HT-29 (cell line): ENCODE measurements around the gene FILIP1L. TPM values are rescaled to one million over a fixed set of nuclear protein-coding genes. Genes with fewer than 3 reads are reported as not detected.

Experiments
- DNase-seq: peaks from one replicate; pipeline ENCODE4 v3.0.0-alpha.2; 2015; ENCODE audit warnings: low spot score
- small RNA-seq: library from RNA; depleted of rRNA; stranded (forward); fragments of <200 nt; gene quantifications from one replicate; pipeline ENCODE3, GENCODE V24; 2014
- total RNA-seq: library from RNA; depleted of rRNA; stranded (reverse); fragments of >200 nt; shearing (Covaris generic); gene quantifications from 2 replicates; pipeline ENCODE4 v1.2.3, GENCODE V29; 2014; rRNA removed

FILIP1L gene
- total RNA-seq, 1 experiment from 2014 or later: 1.8 TPM

- no peak for DNase-seq
These were observed 303.9 kb downstream of the FILIP1L start for GRCh38 chr3:99810403-99810802.

DNA sequence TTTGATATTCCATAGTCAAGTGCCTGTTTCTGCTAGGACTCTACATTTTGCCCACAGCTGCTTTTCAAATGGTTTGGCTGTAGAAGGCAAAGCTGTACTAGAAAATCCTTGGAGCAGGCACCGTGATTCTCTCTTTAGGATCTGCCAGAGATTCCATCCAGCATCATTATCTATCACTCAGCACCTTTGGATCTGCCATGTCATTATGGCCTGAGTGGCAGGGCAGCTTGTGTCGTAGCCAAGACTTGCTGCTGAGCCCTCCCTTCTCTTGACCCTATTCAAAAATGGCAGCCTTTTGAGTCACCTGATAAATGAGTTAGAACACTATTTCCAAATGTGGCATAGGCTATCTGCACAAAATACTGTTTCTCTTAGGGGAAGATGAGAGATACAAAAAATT is 304.7 kb downstream of the FILIP1L start:
- no peak for DNase-seq

DNA sequence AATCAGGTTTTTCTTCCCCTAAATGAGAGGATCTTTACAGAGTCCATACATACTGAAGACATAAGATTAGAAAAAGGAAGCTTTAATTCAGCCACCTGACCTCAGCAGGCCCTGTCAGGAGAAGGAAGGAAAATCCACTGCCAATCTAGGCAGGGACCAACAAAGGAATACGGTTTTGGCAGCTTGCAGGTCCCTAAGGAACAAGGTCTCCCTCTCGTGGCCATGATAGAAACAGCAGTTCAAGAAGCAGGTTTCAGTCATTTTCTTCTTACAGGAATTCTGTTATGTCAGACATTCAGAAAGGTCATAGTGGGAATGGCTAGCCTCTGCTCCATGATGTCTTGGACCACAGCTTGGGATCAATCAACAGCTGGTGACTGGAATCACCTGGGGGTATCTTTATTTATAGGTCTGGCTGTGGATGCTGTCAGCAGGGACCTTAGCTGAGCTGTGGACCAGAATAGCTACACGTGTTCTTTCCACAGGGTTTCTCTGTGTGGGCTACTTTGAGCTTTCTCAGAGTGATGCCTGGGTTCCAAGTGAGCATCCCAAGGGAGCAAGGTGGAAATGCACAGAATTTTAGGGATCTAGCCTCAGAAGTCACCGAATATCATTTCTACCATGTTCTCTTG is 306.0 kb downstream of the FILIP1L start:
- peak; percentile 89 for DNase-seq

- DNase-seq: no peak
These were observed 309.1 kb downstream of the FILIP1L start for GRCh38 chr3:99805160-99805559.

- no peak for DNase-seq
These were observed 311.0 kb downstream of the FILIP1L start for GRCh38 chr3:99803297-99803696.

GRCh38 chr3:99799422-99799821 is 314.9 kb downstream of the FILIP1L start:
- no peak for DNase-seq

DNA sequence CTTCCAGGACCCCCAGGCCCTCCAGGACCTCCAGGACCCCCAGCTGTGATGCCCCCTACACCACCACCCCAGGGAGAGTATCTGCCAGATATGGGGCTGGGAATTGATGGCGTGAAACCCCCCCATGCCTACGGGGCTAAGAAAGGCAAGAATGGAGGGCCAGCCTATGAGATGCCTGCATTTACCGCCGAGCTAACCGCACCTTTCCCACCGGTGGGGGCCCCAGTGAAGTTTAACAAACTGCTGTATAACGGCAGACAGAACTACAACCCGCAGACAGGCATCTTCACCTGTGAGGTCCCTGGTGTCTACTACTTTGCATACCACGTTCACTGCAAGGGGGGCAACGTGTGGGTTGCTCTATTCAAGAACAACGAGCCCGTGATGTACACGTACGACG is 318.7 kb downstream of the FILIP1L start:
- DNase-seq: no peak

- no peak for DNase-seq
These were observed 319.8 kb downstream of the FILIP1L start for GRCh38 chr3:99794485-99794884.

- peak; percentile 74 for DNase-seq
These were observed 325.1 kb downstream of the FILIP1L start for GRCh38 chr3:99789011-99789721.

Small RNA genes within 50 kb of the gene (small RNA-seq; reads per million reads assigned to genes)
- gene MIR3921: not detected

Other genes starting within 250 kb of the FILIP1L start
- gene TBC1D23, start 146.5 kb upstream of the FILIP1L start, total RNA-seq: 9.4 and 10.6 TPM in 2 replicates
- gene NIT2, start 220.3 kb upstream of the FILIP1L start, total RNA-seq: 22.0 and 27.0 TPM in 2 replicates